ENCODE measurements around the gene CLSTN2.

The CLSTN2 gene

GRCh38 chr3:140341203-140341602, 406.2 kb downstream of the CLSTN2 start:
- no peaks in the 10 kb centered on the region for H3K4me1 Mint-ChIP-seq (ENCODE audit: low read depth)
- H3K9me3 Mint-ChIP-seq (ENCODE audit: low read depth): no peaks in the 10 kb centered on the region
- H3K4me3 Mint-ChIP-seq: no peak overlapping the region
- H3K27ac Mint-ChIP-seq: no peak overlapping the region
- H3K27me3 Mint-ChIP-seq: no peaks in the 10 kb centered on the region
- H3K36me3 Mint-ChIP-seq: no peaks in the 10 kb centered on the region

- no peaks in the 10 kb centered on the region for H3K9me3 Mint-ChIP-seq (ENCODE audit: low read depth)
- no peaks in the 10 kb centered on the region for H3K27me3 Mint-ChIP-seq
- H3K4me1 Mint-ChIP-seq (ENCODE audit: low read depth): no peaks in the 10 kb centered on the region
- H3K4me3 Mint-ChIP-seq: no peak overlapping the region
- no peaks in the 10 kb centered on the region for H3K36me3 Mint-ChIP-seq
- H3K27ac Mint-ChIP-seq: no peak overlapping the region
Measured at GRCh38 chr3:140341817-140342403, 406.9 kb downstream of the CLSTN2 start.

GRCh38 chr3:140342668-140343067, 407.7 kb downstream of the CLSTN2 start:
- peaks cover 2% of the 10 kb centered on the region for H3K27me3 Mint-ChIP-seq
- H3K4me3 Mint-ChIP-seq: no peak overlapping the region
- no peaks in the 10 kb centered on the region for H3K4me1 Mint-ChIP-seq (ENCODE audit: low read depth)
- H3K9me3 Mint-ChIP-seq (ENCODE audit: low read depth): no peaks in the 10 kb centered on the region
- H3K27ac Mint-ChIP-seq: no peak overlapping the region
- H3K36me3 Mint-ChIP-seq: no peaks in the 10 kb centered on the region

GRCh38 chr3:140343211-140344081, 408.5 kb downstream of the CLSTN2 start:
- Mint-ChIP-seq H3K9me3 (ENCODE audit: low read depth) (no peaks in the 10 kb centered on the region), H3K36me3 (no peaks in the 10 kb centered on the region), H3K27me3 (peaks cover 2% of the 10 kb centered on the region), H3K4me3 (no peak overlapping the region), H3K27ac (no peak overlapping the region), H3K4me1 (ENCODE audit: low read depth) (no peaks in the 10 kb centered on the region)

GRCh38 chr3:140344082-140344454, 409.1 kb downstream of the CLSTN2 start:
- H3K9me3 Mint-ChIP-seq (ENCODE audit: low read depth): peaks cover 4% of the 10 kb centered on the region
- H3K4me3 Mint-ChIP-seq: no peak overlapping the region
- H3K27ac Mint-ChIP-seq: no peak overlapping the region
- H3K4me1 Mint-ChIP-seq (ENCODE audit: low read depth): no peaks in the 10 kb centered on the region
- peaks cover 2% of the 10 kb centered on the region for H3K27me3 Mint-ChIP-seq
- H3K36me3 Mint-ChIP-seq: no peaks in the 10 kb centered on the region

- Mint-ChIP-seq H3K27ac (no peak overlapping the region), H3K36me3 (no peaks in the 10 kb centered on the region), H3K4me1 (ENCODE audit: low read depth) (no peaks in the 10 kb centered on the region), H3K9me3 (ENCODE audit: low read depth) (peaks cover 5% of the 10 kb centered on the region), H3K27me3 (peaks cover 2% of the 10 kb centered on the region), H3K4me3 (no peak overlapping the region)
Measured at GRCh38 chr3:140344601-140345205, 409.7 kb downstream of the CLSTN2 start.

- Mint-ChIP-seq H3K9me3 (ENCODE audit: low read depth) (peaks cover 5% of the 10 kb centered on the region), H3K27me3 (peaks cover 2% of the 10 kb centered on the region), H3K36me3 (no peaks in the 10 kb centered on the region), H3K27ac (no peak overlapping the region), H3K4me1 (ENCODE audit: low read depth) (no peaks in the 10 kb centered on the region), H3K4me3 (no peak overlapping the region)
Measured at GRCh38 chr3:140347151-140347550, 412.2 kb downstream of the CLSTN2 start.

- no peaks in the 10 kb centered on the region for H3K36me3 Mint-ChIP-seq
- no peak overlapping the region for H3K4me3 Mint-ChIP-seq
- H3K27me3 Mint-ChIP-seq: peaks cover 2% of the 10 kb centered on the region
- no peaks in the 10 kb centered on the region for H3K4me1 Mint-ChIP-seq (ENCODE audit: low read depth)
- H3K9me3 Mint-ChIP-seq (ENCODE audit: low read depth): peaks cover 5% of the 10 kb centered on the region
- no peak overlapping the region for H3K27ac Mint-ChIP-seq
Measured at GRCh38 chr3:140349938-140350337, 415.0 kb downstream of the CLSTN2 start.

- peaks cover 2% of the 10 kb centered on the region for H3K27me3 Mint-ChIP-seq
- no peak overlapping the region for H3K27ac Mint-ChIP-seq
- H3K36me3 Mint-ChIP-seq: no peaks in the 10 kb centered on the region
- no peaks in the 10 kb centered on the region for H3K4me1 Mint-ChIP-seq (ENCODE audit: low read depth)
- H3K9me3 Mint-ChIP-seq (ENCODE audit: low read depth): peaks cover 5% of the 10 kb centered on the region
- no peak overlapping the region for H3K4me3 Mint-ChIP-seq
Measured at GRCh38 chr3:140351466-140351865, 416.5 kb downstream of the CLSTN2 start.

GRCh38 chr3:140355481-140355880, 420.5 kb downstream of the CLSTN2 start:
- no peaks in the 10 kb centered on the region for H3K4me1 Mint-ChIP-seq (ENCODE audit: low read depth)
- H3K4me3 Mint-ChIP-seq: no peak overlapping the region
- no peak overlapping the region for H3K27ac Mint-ChIP-seq
- H3K36me3 Mint-ChIP-seq: no peaks in the 10 kb centered on the region
- H3K9me3 Mint-ChIP-seq (ENCODE audit: low read depth): no peaks in the 10 kb centered on the region
- H3K27me3 Mint-ChIP-seq: no peaks in the 10 kb centered on the region

- Mint-ChIP-seq H3K27me3 (no peaks in the 10 kb centered on the region), H3K4me3 (no peak overlapping the region), H3K4me1 (ENCODE audit: low read depth) (no peaks in the 10 kb centered on the region), H3K27ac (no peak overlapping the region), H3K36me3 (no peaks in the 10 kb centered on the region), H3K9me3 (ENCODE audit: low read depth) (no peaks in the 10 kb centered on the region)
Measured at GRCh38 chr3:140358686-140359085, 423.7 kb downstream of the CLSTN2 start.

- Mint-ChIP-seq H3K9me3 (ENCODE audit: low read depth) (no peaks in the 10 kb centered on the region), H3K4me1 (ENCODE audit: low read depth) (no peaks in the 10 kb centered on the region), H3K36me3 (no peaks in the 10 kb centered on the region)
Measured at GRCh38 chr3:140359233-140359995, 424.4 kb downstream of the CLSTN2 start.

GRCh38 chr3:140360332-140360731, 425.3 kb downstream of the CLSTN2 start:
- no peaks in the 10 kb centered on the region for H3K36me3 Mint-ChIP-seq
- no peak overlapping the region for H3K4me3 Mint-ChIP-seq
- no peaks in the 10 kb centered on the region for H3K27me3 Mint-ChIP-seq
- H3K9me3 Mint-ChIP-seq (ENCODE audit: low read depth): no peaks in the 10 kb centered on the region
- no peak overlapping the region for H3K27ac Mint-ChIP-seq
- no peaks in the 10 kb centered on the region for H3K4me1 Mint-ChIP-seq (ENCODE audit: low read depth)

More at GRCh38 chr3:140359233-140359995, 424.4 kb downstream of the CLSTN2 start:
- Mint-ChIP-seq H3K4me3 (no peak overlapping the region), H3K27ac (no peak overlapping the region), H3K27me3 (no peaks in the 10 kb centered on the region)

GRCh38 chr3:140363801-140364200, 428.8 kb downstream of the CLSTN2 start:
- H3K4me1 Mint-ChIP-seq (ENCODE audit: low read depth): no peaks in the 10 kb centered on the region
- H3K4me3 Mint-ChIP-seq: no peak overlapping the region
- no peaks in the 10 kb centered on the region for H3K27me3 Mint-ChIP-seq
- H3K27ac Mint-ChIP-seq: no peak overlapping the region
- no peaks in the 10 kb centered on the region for H3K9me3 Mint-ChIP-seq (ENCODE audit: low read depth)
- H3K36me3 Mint-ChIP-seq: no peaks in the 10 kb centered on the region
